Liver (tissue), 9 donors: ENCODE results near the gene ZNF202. TPM values are rescaled to one million over a fixed set of nuclear protein-coding genes. Genes with fewer than 3 reads are reported as not detected.

Experiments
- DNase-seq: peaks from one replicate; pipeline ENCODE4 v3.0.0-alpha.2; 2017; ENCODE audit warnings: low spot score
- H3K27ac ChIP-seq, 2 donors: one replicate each; pipeline ENCODE4 v1.7.0; 2013; ENCODE audit warnings: inconsistent platforms in 2 of 2, low read length in 2 of 2, control low read depth in 1 of 2, low read depth in 1 of 2, mild to moderate bottlenecking in 1 of 2
- H3K27me3 ChIP-seq, 4 donors: one replicate each; pipeline versions ENCODE4 v1.6.1 to v1.7.0; 2013; ENCODE audit warnings: low read length in 3 of 4, inconsistent platforms in 1 of 4, mild to moderate bottlenecking in 1 of 4, moderate library complexity in 1 of 4; ENCODE audit not compliant: control insufficient read depth in 4 of 4, insufficient read depth in 4 of 4
- H3K36me3 ChIP-seq, 4 donors: one replicate each; pipeline versions ENCODE4 v1.6.1 to v1.7.0; 2013; ENCODE audit warnings: low read length in 3 of 4, mild to moderate bottlenecking in 3 of 4, low read depth in 1 of 4, moderate library complexity in 1 of 4; ENCODE audit not compliant: control insufficient read depth in 4 of 4, insufficient read depth in 3 of 4
- H3K4me1 ChIP-seq, 4 donors: one replicate each; pipeline versions ENCODE4 v1.6.1 to v1.7.0; 2013; ENCODE audit warnings: low read length in 3 of 4, mild to moderate bottlenecking in 3 of 4, moderate library complexity in 1 of 4; ENCODE audit not compliant: control insufficient read depth in 4 of 4, insufficient read depth in 4 of 4
- H3K4me3 ChIP-seq, 3 donors: one replicate each; pipeline versions ENCODE4 v1.6.1 to v1.7.0; 2013; ENCODE audit warnings: low read length in 3 of 3, control low read depth in 1 of 3, low read depth in 1 of 3, mild to moderate bottlenecking in 1 of 3
- H3K9ac ChIP-seq, 2 donors: one replicate each; pipeline ENCODE4 v1.7.0; 2013; ENCODE audit warnings: low read length in 2 of 2, mild to moderate bottlenecking in 2 of 2, moderate library complexity in 2 of 2, control low read depth in 1 of 2, low read depth in 1 of 2
- H3K9me3 ChIP-seq, 4 donors: one replicate each; pipeline versions ENCODE4 v1.6.1 to v1.7.0; 2013; ENCODE audit warnings: low read length in 3 of 4; ENCODE audit not compliant: control insufficient read depth in 4 of 4
- EGR1 ChIP-seq, 2 donors: IDR thresholded peaks; 2 replicates each; pipeline ENCODE4 v1.6.1; 2016 to 2018; ENCODE audit warnings: antibody characterized with exemption in 2 of 2, low read depth in 2 of 2
- FOXA1 ChIP-seq: IDR thresholded peaks from 2 replicates; pipeline ENCODE4 v1.6.1; 2016; ENCODE audit warnings: antibody characterized with exemption
- FOXA2 ChIP-seq: IDR thresholded peaks from 2 replicates; pipeline ENCODE4 v1.6.1; 2016; ENCODE audit warnings: antibody characterized with exemption
- GABPA ChIP-seq, 2 donors: IDR thresholded peaks in 1 of 2; conservative IDR thresholded peaks in 1 of 2; 2 replicates each; pipeline ENCODE4 v1.6.1; 2016; ENCODE audit warnings: antibody characterized with exemption in 2 of 2, mild to moderate bottlenecking in 1 of 2, moderate library complexity in 1 of 2
- HNF4A ChIP-seq, 2 donors: conservative IDR thresholded peaks; 2 replicates each; pipeline ENCODE4 v1.6.1; 2016; ENCODE audit warnings: antibody characterized with exemption in 2 of 2, mild to moderate bottlenecking in 2 of 2
- HNF4G ChIP-seq: IDR thresholded peaks from 2 replicates; pipeline ENCODE4 v1.6.1; 2016; ENCODE audit warnings: antibody characterized with exemption
- JUND ChIP-seq, 2 donors: IDR thresholded peaks; 2 replicates each; pipeline ENCODE4 v1.6.1; 2016; ENCODE audit warnings: antibody characterized with exemption in 2 of 2
- NR2F2 ChIP-seq: IDR thresholded peaks from 2 replicates; pipeline ENCODE4 v1.6.1; 2016; ENCODE audit warnings: antibody characterized with exemption
- RAD21 ChIP-seq, 2 donors: IDR thresholded peaks; 2 replicates each; pipeline ENCODE4 v1.6.1; 2016; ENCODE audit warnings: antibody characterized with exemption in 2 of 2, mild to moderate bottlenecking in 2 of 2
- SP1 ChIP-seq: IDR thresholded peaks from 2 replicates; pipeline ENCODE4 v1.6.1; 2018; ENCODE audit warnings: antibody characterized with exemption, mild to moderate bottlenecking
- TAF1 ChIP-seq: conservative IDR thresholded peaks from 2 replicates; pipeline ENCODE4 v1.6.1; 2016; ENCODE audit warnings: antibody characterized with exemption, mild to moderate bottlenecking
- YY1 ChIP-seq: IDR thresholded peaks from 2 replicates; pipeline ENCODE4 v1.6.1; 2016; ENCODE audit warnings: antibody characterized with exemption, mild to moderate bottlenecking
- WGBS: extraction: QIAGEN DNeasy Blood & Tissue Kit; methylation state at CpG from one replicate; pipeline ENCODE4 v1.1.7; 2013; 5-methylcytosine and 5-hydroxymethylcytosine counted together
- polyA plus RNA-seq, 2 donors: library from polyadenylated mRNA; stranded (reverse) in 1 of 2; unstranded in 1 of 2; fragments of 200-250 nt in 1 of 2; fragments of >200 nt in 1 of 2; fragmentation: Nextera tagmentation in 1 of 2; extraction: Ambion mirVana in 1 of 2; gene quantifications; one replicate each; pipeline versions ENCODE4 v1.2.1 to v1.2.3, GENCODE V29; 2013 to 2015
- total RNA-seq, 2 donors: library from RNA; depleted of rRNA; stranded (reverse); fragments of >200 nt; gene quantifications; one replicate each; pipeline ENCODE4 v1.2.3, GENCODE V29; 2014
- TF ChIP-seq, protein P1 (sequence below): fragments of 150-350 bp; IDR thresholded peaks from 2 replicates; pipeline ENCODE4 v1.5.1; 2017; ENCODE audit warnings: improper control_type of control experiment, low read depth, low read length; ENCODE audit not compliant: missing input control
- TF ChIP-seq, protein P2 (sequence below): IDR thresholded peaks from 2 replicates; pipeline ENCODE4 v1.6.1; 2016; ENCODE audit warnings: antibody characterized with exemption
- TF ChIP-seq, protein P3 (sequence below): IDR thresholded peaks from 2 replicates; pipeline ENCODE4 v1.6.1; 2016; ENCODE audit warnings: antibody characterized with exemption
- TF ChIP-seq, protein P4 (sequence below): IDR thresholded peaks from 2 replicates; pipeline ENCODE4 v1.6.1; 2016; ENCODE audit warnings: antibody characterized with exemption
- TF ChIP-seq, protein P5 (sequence below): IDR thresholded peaks from 2 replicates; pipeline ENCODE4 v1.6.1; 2016; ENCODE audit warnings: antibody characterized with exemption, mild to moderate bottlenecking
- donor health status: healthy.
- donor health status: healthy.
- donor health status: healthy.
- donor health status: healthy.
- donor health status: healthy.

Gene ZNF202
- total and polyA plus RNA-seq, 4 donors = 1.2 to 5.1 (median 3.3) TPM

DNA sequence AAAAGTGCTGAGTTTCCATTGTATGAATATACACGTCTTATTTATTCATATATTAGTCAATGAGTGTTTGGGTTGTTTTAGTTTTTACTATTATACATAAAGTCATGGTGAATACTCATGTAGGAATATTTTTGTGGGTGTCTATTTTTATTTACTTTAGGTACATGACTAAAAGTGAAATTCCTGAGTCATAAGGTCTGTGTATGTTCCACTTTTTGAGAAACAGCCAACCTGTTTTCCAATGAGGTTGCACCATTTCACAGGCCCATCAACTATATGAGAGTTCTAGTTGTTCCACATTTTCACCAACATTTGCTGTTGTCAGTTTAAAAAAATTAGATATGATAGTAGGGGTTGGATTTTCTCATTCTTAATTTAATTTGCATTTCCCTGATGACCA, 19.4 kb upstream of the ZNF202 start:
- WGBS = 78% methylated on average over 1 of the region's 1 CpG
- Histone ChIP-seq H3K9ac (no peak overlapping the region), H3K27ac (no peak overlapping the region), H3K4me1 (no peaks in the 10 kb centered on the region), H3K9me3 (peaks cover 2 to 15% (median 5%) of the 10 kb centered on the region in 4 donors), H3K4me3 (no peak overlapping the region), H3K27me3 (peaks cover 0 to 5% (median 2%) of the 10 kb centered on the region in 4 donors), H3K36me3 (no peaks in the 10 kb centered on the region)
- no peak for DNase-seq
- TF ChIP-seq, protein P1, sequence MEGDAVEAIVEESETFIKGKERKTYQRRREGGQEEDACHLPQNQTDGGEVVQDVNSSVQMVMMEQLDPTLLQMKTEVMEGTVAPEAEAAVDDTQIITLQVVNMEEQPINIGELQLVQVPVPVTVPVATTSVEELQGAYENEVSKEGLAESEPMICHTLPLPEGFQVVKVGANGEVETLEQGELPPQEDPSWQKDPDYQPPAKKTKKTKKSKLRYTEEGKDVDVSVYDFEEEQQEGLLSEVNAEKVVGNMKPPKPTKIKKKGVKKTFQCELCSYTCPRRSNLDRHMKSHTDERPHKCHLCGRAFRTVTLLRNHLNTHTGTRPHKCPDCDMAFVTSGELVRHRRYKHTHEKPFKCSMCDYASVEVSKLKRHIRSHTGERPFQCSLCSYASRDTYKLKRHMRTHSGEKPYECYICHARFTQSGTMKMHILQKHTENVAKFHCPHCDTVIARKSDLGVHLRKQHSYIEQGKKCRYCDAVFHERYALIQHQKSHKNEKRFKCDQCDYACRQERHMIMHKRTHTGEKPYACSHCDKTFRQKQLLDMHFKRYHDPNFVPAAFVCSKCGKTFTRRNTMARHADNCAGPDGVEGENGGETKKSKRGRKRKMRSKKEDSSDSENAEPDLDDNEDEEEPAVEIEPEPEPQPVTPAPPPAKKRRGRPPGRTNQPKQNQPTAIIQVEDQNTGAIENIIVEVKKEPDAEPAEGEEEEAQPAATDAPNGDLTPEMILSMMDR = no peak
- TF ChIP-seq FOXA1 (no peak), YY1 (no peak), JUND (IDR thresholded peaks at IDR 0.05) (no peak), RAD21 (IDR thresholded peaks at IDR 0.05) (no peak)

DNA sequence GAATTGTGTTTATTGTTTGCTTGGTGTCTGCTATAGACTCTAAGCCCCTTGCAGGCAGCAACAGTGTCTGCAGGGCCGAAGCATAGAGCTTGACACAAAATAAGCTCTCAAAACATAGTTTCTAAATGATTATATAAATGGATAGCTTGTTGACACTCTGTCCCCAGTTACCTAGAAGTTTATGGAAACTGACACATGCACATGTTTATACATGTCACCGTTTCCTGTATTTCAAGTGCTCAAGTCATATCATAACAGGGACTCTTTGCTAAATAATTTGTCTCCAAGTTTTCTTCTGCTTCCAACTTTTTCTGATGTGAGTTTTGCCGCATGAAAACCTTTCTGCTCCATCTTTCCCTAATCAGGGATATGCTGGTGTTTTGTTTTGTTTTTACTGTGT, 16.5 kb upstream of the ZNF202 start:
- TF ChIP-seq YY1 (no peak), HNF4G (no peak), FOXA2 (no peak), NR2F2 (no peak), RAD21 (IDR thresholded peaks at IDR 0.05) (no peak), JUND (IDR thresholded peaks at IDR 0.05) (no peak), HNF4A (conservative IDR thresholded peaks at IDR 0.05) (no peak), FOXA1 (no peak), SP1 (no peak), GABPA (IDR thresholded peaks at IDR 0.05 in 1 of 2, conservative IDR thresholded peaks at IDR 0.05 in 1 of 2) (no peak), TAF1 (no peak), EGR1 (IDR thresholded peaks at IDR 0.05; ENCODE audit: low read depth in 2 of 2) (no peak)
- TF ChIP-seq, protein P1 = no peak
- TF ChIP-seq, protein P2, sequence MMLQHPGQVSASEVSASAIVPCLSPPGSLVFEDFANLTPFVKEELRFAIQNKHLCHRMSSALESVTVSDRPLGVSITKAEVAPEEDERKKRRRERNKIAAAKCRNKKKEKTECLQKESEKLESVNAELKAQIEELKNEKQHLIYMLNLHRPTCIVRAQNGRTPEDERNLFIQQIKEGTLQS = no peak
- TF ChIP-seq, protein P3, sequence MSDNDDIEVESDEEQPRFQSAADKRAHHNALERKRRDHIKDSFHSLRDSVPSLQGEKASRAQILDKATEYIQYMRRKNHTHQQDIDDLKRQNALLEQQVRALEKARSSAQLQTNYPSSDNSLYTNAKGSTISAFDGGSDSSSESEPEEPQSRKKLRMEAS = no peak
- TF ChIP-seq, protein P4, sequence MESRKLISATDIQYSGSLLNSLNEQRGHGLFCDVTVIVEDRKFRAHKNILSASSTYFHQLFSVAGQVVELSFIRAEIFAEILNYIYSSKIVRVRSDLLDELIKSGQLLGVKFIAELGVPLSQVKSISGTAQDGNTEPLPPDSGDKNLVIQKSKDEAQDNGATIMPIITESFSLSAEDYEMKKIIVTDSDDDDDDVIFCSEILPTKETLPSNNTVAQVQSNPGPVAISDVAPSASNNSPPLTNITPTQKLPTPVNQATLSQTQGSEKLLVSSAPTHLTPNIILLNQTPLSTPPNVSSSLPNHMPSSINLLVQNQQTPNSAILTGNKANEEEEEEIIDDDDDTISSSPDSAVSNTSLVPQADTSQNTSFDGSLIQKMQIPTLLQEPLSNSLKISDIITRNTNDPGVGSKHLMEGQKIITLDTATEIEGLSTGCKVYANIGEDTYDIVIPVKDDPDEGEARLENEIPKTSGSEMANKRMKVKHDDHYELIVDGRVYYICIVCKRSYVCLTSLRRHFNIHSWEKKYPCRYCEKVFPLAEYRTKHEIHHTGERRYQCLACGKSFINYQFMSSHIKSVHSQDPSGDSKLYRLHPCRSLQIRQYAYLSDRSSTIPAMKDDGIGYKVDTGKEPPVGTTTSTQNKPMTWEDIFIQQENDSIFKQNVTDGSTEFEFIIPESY = no peak
- TF ChIP-seq, protein P5, sequence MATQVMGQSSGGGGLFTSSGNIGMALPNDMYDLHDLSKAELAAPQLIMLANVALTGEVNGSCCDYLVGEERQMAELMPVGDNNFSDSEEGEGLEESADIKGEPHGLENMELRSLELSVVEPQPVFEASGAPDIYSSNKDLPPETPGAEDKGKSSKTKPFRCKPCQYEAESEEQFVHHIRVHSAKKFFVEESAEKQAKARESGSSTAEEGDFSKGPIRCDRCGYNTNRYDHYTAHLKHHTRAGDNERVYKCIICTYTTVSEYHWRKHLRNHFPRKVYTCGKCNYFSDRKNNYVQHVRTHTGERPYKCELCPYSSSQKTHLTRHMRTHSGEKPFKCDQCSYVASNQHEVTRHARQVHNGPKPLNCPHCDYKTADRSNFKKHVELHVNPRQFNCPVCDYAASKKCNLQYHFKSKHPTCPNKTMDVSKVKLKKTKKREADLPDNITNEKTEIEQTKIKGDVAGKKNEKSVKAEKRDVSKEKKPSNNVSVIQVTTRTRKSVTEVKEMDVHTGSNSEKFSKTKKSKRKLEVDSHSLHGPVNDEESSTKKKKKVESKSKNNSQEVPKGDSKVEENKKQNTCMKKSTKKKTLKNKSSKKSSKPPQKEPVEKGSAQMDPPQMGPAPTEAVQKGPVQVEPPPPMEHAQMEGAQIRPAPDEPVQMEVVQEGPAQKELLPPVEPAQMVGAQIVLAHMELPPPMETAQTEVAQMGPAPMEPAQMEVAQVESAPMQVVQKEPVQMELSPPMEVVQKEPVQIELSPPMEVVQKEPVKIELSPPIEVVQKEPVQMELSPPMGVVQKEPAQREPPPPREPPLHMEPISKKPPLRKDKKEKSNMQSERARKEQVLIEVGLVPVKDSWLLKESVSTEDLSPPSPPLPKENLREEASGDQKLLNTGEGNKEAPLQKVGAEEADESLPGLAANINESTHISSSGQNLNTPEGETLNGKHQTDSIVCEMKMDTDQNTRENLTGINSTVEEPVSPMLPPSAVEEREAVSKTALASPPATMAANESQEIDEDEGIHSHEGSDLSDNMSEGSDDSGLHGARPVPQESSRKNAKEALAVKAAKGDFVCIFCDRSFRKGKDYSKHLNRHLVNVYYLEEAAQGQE = no peak

More for the DNA sequence above, 16.5 kb upstream of the ZNF202 start:
- H3K4me1 ChIP-seq = no peaks in the 10 kb centered on the region
- no peak overlapping the region for H3K4me3 ChIP-seq
- no peak for DNase-seq
- H3K9me3 ChIP-seq = peaks cover 2 to 14% (median 5%) of the 10 kb centered on the region in 4 donors
- no peaks in the 10 kb centered on the region for H3K36me3 ChIP-seq
- no peak overlapping the region for H3K27ac ChIP-seq
- no peak overlapping the region for H3K9ac ChIP-seq
- WGBS = 69% methylated on average over 3 of the region's 3 CpGs
- peaks cover 0 to 5% (median 2%) of the 10 kb centered on the region in 4 donors for H3K27me3 ChIP-seq
